Skeletal muscle cell (primary cell): ENCODE results near the gene C2orf68.
A peak's percentile ranks its signal among the peaks of the same experiment; 100 is the strongest.
"Not testable (repeated sequence)": the region's sequence is repeated elsewhere in the genome, so short reads cannot be mapped to it uniquely, and the experiment has no call there.

Experiments used
- DNase-seq: peaks from one replicate; pipeline ENCODE4 v3.0.0-alpha.2; 2010; ENCODE audit warnings: low read depth
- H3K4me3 ChIP-seq: 2 replicates; pipeline ENCODE4 v1.5.1; 2011; ENCODE audit warnings: low read depth, mild to moderate bottlenecking, control low read depth, low read length, moderate library complexity

The C2orf68 gene

GRCh38 chr2:85635636-85636035 lies 23.8 kb upstream of the C2orf68 start:
- no peak overlapping the region for H3K4me3 ChIP-seq
- DNase-seq: no peak

GRCh38 chr2:85635011-85635410 lies 23.1 kb upstream of the C2orf68 start:
- DNase-seq: no peak
- H3K4me3 ChIP-seq: no peak overlapping the region

DNA sequence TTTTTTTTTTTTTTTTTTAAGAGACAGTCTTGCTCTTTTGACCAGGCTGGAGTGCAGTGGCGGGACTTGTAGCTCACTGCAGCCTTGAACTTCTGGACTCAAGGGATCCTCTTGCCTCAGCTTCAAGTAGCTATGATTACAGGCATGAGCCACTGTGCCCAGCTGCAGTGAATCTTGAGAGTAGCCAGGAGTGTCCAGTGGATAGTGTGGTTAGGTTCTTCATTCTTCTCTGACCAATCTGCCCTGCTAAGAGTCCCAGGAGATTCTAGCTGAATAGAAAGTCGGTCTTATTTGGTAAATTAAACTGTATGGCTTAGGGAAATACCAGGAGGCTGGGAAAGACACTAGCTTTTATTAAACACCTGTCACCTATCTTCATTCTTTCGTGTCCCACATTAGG lies 19.4 kb upstream of the C2orf68 start:
- DNase-seq: no peak
- no peak overlapping the region for H3K4me3 ChIP-seq

DNA sequence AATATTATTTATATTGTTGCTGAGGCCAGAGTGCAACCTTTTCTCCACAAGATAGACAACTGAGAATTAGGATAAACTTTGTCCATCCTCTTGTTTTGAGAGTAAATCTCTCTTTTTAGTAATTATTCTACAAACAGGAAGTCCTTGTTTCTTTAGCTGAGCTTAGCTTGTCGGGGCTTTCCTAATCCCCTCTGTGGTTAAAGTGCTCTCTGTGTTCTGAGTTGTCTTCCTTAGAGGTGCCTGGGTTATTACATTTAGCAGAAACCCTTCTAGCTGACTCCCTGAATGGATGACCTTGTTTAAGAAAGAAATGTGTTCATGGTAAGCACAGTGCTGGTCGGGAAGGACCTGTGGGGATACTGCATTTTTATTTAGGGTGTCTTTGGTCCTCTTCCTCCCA lies 16.8 kb upstream of the C2orf68 start:
- H3K4me3 ChIP-seq: no peak overlapping the region
- DNase-seq: no peak

DNA sequence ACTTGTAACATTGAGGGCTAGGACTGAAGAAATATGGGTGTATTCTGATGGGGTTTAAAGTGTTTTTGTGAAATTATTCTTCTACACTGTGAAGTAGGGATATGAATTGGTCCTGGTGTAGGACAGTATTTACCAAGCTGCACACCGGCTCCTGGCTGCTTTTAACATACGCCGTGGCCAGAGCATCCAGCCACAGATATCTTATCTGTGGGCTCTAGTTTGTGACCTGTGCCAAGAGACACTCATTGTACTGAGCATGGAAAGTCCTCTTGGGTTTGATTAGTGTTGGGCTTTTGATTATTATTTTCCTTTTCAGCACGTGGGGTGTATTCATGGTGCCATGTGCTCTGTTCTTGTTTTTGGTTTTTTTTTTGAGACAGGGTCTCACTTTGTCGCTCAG lies 12.1 kb upstream of the C2orf68 start:
- no peak for DNase-seq
- H3K4me3 ChIP-seq: no peak overlapping the region

GRCh38 chr2:85621338-85621737 lies 9.5 kb upstream of the C2orf68 start:
- no peak for DNase-seq
- no peak overlapping the region for H3K4me3 ChIP-seq

DNA sequence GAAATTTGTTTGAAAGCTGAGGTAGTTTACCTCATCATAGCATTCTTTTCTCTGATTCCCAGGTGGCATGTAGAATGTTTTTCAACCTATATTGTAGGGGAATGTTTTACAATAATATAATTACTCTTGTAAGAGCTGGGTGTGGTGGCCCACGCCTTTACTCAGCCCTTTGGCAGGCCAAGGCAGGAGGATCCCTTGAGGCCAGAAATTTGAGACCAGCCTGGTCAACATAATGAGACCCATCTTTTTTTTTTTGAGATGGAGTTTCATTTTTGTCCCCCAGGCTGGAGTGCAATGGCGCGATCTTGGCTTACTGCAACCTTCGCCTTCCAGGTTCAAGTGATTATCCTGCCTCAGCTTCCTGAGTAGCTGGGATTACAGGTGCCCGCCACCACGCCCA lies 7.8 kb upstream of the C2orf68 start:
- no peak for DNase-seq
- no peak overlapping the region for H3K4me3 ChIP-seq

- not testable (repeated sequence) for DNase-seq, H3K4me3 ChIP-seq
Observed at GRCh38 chr2:85617723-85618122, 5.9 kb upstream of the C2orf68 start.

DNA sequence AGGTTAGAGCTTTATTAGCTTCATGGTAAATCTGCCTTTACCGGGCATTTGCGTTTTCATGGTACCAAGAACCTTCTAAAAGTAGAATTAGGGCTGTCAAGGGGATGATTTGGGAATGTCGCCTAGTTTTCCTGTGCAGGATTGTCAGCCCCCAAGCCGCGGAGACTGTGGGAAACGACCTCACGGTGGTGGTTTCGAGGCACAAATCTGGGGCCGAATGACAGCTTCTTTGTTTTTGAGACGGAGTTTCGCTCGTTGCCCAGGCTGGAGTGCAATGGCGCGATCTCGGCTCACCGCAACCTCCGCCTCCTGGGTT lies 3.5 kb upstream of the C2orf68 start:
- no peak for DNase-seq
- no peak overlapping the region for H3K4me3 ChIP-seq

DNA sequence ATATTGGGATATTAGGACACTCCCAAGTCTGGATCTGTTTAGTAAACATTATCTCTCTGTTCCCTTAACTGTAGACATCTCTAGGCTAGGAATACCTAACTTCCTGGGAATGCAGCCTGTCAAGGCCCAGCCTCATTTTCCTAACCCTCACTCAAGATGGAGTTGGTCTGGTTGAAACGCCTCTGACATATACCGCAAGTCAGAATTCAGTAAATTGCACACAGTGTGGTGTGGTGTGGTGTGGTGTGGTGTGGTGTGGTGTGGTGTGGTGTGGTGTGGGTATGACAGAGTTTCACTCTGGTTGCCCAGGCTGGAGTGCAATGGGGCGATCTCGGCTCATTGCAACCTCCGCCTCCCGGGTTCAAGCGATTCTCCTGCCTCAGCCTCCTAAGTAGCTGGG lies 2.9 kb upstream of the C2orf68 start:
- H3K4me3 ChIP-seq, DNase-seq: not testable (repeated sequence)

- H3K4me3 ChIP-seq: no peak overlapping the region
Observed at GRCh38 chr2:85613717-85614515, 2.0 kb upstream of the C2orf68 start.

GRCh38 chr2:85611217-85611704 lies 605 bp downstream of the C2orf68 start:
- no peak for DNase-seq
- peak overlapping the region; percentile 81 for H3K4me3 ChIP-seq

More at GRCh38 chr2:85613717-85614515, 2.0 kb upstream of the C2orf68 start:
- DNase-seq: no peak

DNA sequence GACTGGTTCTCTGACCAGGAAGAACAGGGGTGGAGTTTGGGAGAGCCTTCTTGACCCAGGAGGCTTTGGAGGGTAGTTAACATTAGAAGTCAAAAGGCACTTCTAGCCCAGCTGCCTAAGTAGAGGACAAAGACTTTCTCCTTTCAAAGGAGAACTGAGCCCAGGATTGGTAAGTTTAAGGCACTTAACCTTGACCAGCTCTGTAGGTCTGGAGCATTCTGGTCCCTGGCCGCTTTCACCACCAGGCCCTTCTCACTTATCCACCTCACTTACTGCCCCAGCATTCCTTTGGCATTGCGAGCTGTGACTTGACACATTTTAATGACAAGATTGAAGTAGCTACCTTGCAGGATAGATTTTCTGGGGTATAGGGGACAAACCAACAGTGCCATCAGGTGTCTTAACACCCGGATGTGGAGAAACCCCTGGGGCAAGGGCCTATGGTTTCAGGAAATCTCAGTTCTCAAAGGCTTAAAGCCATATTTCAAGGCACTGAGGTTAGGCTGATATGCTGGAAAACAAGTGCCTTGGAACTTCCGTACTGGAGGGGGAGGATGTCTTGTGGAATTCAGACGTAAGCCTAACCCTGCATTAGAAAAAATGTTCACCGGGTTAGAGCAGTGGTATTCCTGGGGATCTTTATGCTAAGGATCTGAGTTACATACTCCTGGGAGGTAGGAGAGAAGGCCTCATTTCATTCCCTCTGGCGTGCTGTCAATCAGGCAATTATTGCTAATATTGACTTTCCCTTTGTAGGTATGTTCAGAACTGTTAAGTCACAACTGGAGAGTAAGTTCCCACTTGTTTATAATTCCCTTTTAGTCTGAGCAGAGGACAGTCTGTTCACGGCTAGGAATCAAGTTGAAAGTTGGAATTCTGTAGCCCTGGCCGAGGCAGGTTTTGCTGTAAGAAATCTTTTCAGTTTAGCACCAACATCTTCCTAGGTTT lies 4.3 kb downstream of the C2orf68 start:
- no peak for DNase-seq
- H3K4me3 ChIP-seq: no peak overlapping the region

DNA sequence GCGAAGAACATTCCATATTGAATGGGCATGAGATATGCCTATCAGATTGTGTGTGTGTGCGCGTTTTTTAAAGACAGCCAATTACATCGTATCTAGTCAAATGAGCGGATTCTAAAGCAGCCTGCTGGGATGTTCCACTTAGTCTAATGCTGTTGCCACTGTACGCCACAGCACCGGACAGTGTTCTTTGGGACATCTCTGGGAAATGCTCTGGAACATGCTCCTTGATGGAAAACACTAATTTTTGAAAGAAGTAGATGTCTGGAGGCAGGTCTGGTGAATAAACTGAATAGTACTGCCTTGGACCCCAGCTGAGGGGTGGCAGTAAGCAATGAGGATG lies 5.8 kb downstream of the C2orf68 start:
- no peak overlapping the region for H3K4me3 ChIP-seq
- no peak for DNase-seq

- no peak overlapping the region for H3K4me3 ChIP-seq
- DNase-seq: peak; percentile 57
Observed at GRCh38 chr2:85605406-85606115, 6.3 kb downstream of the C2orf68 start.

- no peak overlapping the region for H3K4me3 ChIP-seq
Observed at GRCh38 chr2:85604568-85605339, 7.1 kb downstream of the C2orf68 start.

DNA sequence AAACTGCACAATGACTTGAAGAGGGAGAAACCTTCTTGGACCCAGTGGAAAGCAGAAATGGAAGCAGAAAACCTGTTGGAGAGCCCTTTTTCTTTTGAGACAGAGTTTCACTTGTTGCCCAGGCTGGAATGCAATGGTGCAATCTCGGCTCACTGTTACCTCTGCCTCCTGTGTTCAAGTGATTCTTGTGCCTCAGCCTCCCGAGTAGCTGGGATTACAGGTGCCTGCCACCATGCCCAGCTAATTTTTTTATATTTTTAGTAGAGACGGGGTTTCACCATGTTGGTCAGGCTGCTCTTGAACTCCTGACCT lies 7.8 kb downstream of the C2orf68 start:
- not testable (repeated sequence) for H3K4me3 ChIP-seq

More at GRCh38 chr2:85604568-85605339, 7.1 kb downstream of the C2orf68 start:
- no peak for DNase-seq

GRCh38 chr2:85602476-85603234 lies 9.2 kb downstream of the C2orf68 start, which contains the start of gene TMEM150A:
Gene TMEM150A, minus strand, starts transcription at chr2:85602698. Its CDS starts 750 bp downstream, at chr2:85601948.
- peak; percentile 65 for DNase-seq
- peak within 1 kb of the TSS; percentile 64 for H3K4me3 ChIP-seq

More for the DNA sequence above, 7.8 kb downstream of the C2orf68 start:
- DNase-seq: not testable (repeated sequence)
